Stimulated activated CD4-positive, alpha-beta T cell treated with anti-CD3 and anti-CD28 coated beads, Interleukin-4, amount 100 ng/mL, for 4 hours (primary cell): ENCODE measurements around the gene JPH4.
"Not testable (repeated sequence)": the region's sequence is repeated elsewhere in the genome, so short reads cannot be mapped to it uniquely, and the experiment has no call there.

Experiments
- DNase-seq, 2 experiments: peaks; one replicate each; pipeline ENCODE4 v3.0.0-alpha.2; 2020

JPH4 gene

GRCh38 chr14:23578560-23579310, at the start of gene JPH4:
TSS of gene JPH4 (minus strand) at chr14:23578790. CDS start at chr14:23577453, 1,337 bp downstream.
- DNase-seq = no peak

GRCh38 chr14:23627961-23628360, 49.4 kb upstream of the JPH4 start:
- no peak for DNase-seq

- DNase-seq = no peak
Observed at GRCh38 chr14:23626946-23627345, 48.4 kb upstream of the JPH4 start.

- DNase-seq = no peak
Observed at GRCh38 chr14:23624830-23625404, 46.3 kb upstream of the JPH4 start.

GRCh38 chr14:23623962-23624361, 45.4 kb upstream of the JPH4 start:
- no peak for DNase-seq

GRCh38 chr14:23622990-23623389, 44.4 kb upstream of the JPH4 start:
- no peak for DNase-seq

- DNase-seq = no peak
Observed at GRCh38 chr14:23621932-23622730, 43.5 kb upstream of the JPH4 start.

GRCh38 chr14:23621204-23621931, 42.8 kb upstream of the JPH4 start:
- DNase-seq = no peak

- DNase-seq = no peak
Observed at GRCh38 chr14:23620177-23620702, 41.6 kb upstream of the JPH4 start.

GRCh38 chr14:23618415-23618988, 39.9 kb upstream of the JPH4 start:
- no peak for DNase-seq

- DNase-seq = no peak
Observed at GRCh38 chr14:23617539-23617938, 38.9 kb upstream of the JPH4 start.

GRCh38 chr14:23615856-23616255, 37.3 kb upstream of the JPH4 start:
- DNase-seq = no peak

- DNase-seq = no peak
Observed at GRCh38 chr14:23614395-23614828, 35.8 kb upstream of the JPH4 start.

- DNase-seq = no peak
Observed at GRCh38 chr14:23613242-23614070, 34.9 kb upstream of the JPH4 start.

- DNase-seq = no peak
Observed at GRCh38 chr14:23612802-23613201, 34.2 kb upstream of the JPH4 start.

GRCh38 chr14:23612354-23612732, 33.8 kb upstream of the JPH4 start:
- no peak for DNase-seq

- DNase-seq = no peak
Observed at GRCh38 chr14:23610815-23611289, 32.3 kb upstream of the JPH4 start.

- DNase-seq = no peak
Observed at GRCh38 chr14:23610090-23610814, 31.7 kb upstream of the JPH4 start.

- not testable (repeated sequence) for DNase-seq
Observed at GRCh38 chr14:23609411-23610089, 31.0 kb upstream of the JPH4 start.

GRCh38 chr14:23609001-23609400, 30.4 kb upstream of the JPH4 start:
- DNase-seq = no peak
